Measurements from ENCODE around the gene SYT2.

SYT2 gene

GRCh38 chr1:202547215-202547614 lies 163.0 kb downstream of the SYT2 start:
- TF ChIP-seq FOXM1 (IDR thresholded peaks at IDR 0.05; ENCODE audit: borderline replicate concordance, low read depth) = no peak
- no peak for TF ChIP-seq TCF12 (IDR thresholded peaks at IDR 0.05; ENCODE audit: low read depth)
- no peak for TF ChIP-seq EP300 (IDR thresholded peaks at IDR 0.05; ENCODE audit: borderline replicate concordance)
- TF ChIP-seq TAF1 (IDR thresholded peaks at IDR 0.05; ENCODE audit: low read depth) = no peak
- no peak for TF ChIP-seq CREB1 (IDR thresholded peaks at IDR 0.05; ENCODE audit: low read depth)
- TF ChIP-seq, protein P1, sequence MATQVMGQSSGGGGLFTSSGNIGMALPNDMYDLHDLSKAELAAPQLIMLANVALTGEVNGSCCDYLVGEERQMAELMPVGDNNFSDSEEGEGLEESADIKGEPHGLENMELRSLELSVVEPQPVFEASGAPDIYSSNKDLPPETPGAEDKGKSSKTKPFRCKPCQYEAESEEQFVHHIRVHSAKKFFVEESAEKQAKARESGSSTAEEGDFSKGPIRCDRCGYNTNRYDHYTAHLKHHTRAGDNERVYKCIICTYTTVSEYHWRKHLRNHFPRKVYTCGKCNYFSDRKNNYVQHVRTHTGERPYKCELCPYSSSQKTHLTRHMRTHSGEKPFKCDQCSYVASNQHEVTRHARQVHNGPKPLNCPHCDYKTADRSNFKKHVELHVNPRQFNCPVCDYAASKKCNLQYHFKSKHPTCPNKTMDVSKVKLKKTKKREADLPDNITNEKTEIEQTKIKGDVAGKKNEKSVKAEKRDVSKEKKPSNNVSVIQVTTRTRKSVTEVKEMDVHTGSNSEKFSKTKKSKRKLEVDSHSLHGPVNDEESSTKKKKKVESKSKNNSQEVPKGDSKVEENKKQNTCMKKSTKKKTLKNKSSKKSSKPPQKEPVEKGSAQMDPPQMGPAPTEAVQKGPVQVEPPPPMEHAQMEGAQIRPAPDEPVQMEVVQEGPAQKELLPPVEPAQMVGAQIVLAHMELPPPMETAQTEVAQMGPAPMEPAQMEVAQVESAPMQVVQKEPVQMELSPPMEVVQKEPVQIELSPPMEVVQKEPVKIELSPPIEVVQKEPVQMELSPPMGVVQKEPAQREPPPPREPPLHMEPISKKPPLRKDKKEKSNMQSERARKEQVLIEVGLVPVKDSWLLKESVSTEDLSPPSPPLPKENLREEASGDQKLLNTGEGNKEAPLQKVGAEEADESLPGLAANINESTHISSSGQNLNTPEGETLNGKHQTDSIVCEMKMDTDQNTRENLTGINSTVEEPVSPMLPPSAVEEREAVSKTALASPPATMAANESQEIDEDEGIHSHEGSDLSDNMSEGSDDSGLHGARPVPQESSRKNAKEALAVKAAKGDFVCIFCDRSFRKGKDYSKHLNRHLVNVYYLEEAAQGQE (IDR thresholded peaks at IDR 0.05; ENCODE audit: low read depth) = no peak
- TF ChIP-seq TEAD4 (IDR thresholded peaks at IDR 0.05) = no peak
- no peak for TF ChIP-seq NFIC (IDR thresholded peaks at IDR 0.05)
- no peak for TF ChIP-seq EGR1 (IDR thresholded peaks at IDR 0.05)
- no peak for TF ChIP-seq RAD21 (IDR thresholded peaks at IDR 0.05; ENCODE audit: low read depth)
- no peak for TF ChIP-seq YY1 (IDR thresholded peaks at IDR 0.05; ENCODE audit: low read depth)
- TF ChIP-seq, protein P2, sequence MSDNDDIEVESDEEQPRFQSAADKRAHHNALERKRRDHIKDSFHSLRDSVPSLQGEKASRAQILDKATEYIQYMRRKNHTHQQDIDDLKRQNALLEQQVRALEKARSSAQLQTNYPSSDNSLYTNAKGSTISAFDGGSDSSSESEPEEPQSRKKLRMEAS (IDR thresholded peaks at IDR 0.05) = no peak
- no peak for TF ChIP-seq CEBPB (IDR thresholded peaks at IDR 0.05)
- TF ChIP-seq ZBTB7A (IDR thresholded peaks at IDR 0.05; ENCODE audit: low read depth) = no peak
- TF ChIP-seq USF1 (IDR thresholded peaks at IDR 0.05) = no peak
